ENCODE data around the gene TRIM14.
"Not testable (repeated sequence)": the region's sequence is repeated elsewhere in the genome, so short reads cannot be mapped to it uniquely, and the experiment has no call there.

TRIM14 gene

DNA sequence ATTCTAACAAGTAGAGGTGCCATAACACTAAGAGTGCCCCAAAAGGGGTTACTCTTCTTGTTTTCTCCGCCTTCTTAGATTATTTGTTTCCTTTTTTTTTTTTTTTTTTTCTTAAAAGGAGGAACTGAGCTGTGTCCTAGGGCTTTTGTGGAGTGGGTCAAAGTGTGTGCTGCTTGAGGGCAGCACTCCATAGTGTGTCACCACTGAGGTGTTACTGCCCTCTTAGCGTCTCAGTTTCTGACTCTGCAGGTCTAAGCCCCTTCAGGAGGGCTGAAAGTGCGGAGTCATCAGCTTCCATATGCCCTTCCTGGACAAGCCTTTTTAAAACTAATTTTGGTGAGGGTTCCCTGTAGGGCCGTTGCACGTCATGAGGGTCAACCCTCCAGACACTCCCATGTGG lies 75.1 kb downstream of the TRIM14 start:
- DNase-seq, result no peak

DNA sequence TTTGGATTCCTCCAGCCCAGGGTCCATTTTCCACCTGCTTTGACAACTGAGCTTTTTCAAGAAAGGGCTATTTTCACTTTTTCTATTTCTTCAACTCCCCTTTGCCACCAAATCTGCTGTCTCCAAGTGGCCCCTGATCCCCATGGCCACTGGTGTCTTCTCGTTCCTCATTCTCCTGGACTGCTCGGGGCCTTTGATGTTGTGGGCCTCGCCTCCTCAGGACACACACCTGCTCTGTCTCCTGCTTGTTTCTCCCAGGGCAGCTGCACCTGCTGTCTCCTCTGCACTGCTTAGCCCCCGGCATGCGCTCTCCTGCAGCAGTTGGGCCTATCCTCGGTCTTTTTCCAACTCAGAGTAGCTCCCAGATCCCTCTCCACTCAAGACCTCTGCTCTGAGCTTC lies 78.8 kb downstream of the TRIM14 start:
- peak; percentile 41 for DNase-seq

GRCh38 chr9:98039607-98040017 lies 79.4 kb downstream of the TRIM14 start:
- no peak for DNase-seq

- no peak for DNase-seq
Observed at GRCh38 chr9:98038958-98039357, 80.1 kb downstream of the TRIM14 start.

- no peak for DNase-seq
Observed at GRCh38 chr9:98037357-98037756, 81.7 kb downstream of the TRIM14 start.

DNA sequence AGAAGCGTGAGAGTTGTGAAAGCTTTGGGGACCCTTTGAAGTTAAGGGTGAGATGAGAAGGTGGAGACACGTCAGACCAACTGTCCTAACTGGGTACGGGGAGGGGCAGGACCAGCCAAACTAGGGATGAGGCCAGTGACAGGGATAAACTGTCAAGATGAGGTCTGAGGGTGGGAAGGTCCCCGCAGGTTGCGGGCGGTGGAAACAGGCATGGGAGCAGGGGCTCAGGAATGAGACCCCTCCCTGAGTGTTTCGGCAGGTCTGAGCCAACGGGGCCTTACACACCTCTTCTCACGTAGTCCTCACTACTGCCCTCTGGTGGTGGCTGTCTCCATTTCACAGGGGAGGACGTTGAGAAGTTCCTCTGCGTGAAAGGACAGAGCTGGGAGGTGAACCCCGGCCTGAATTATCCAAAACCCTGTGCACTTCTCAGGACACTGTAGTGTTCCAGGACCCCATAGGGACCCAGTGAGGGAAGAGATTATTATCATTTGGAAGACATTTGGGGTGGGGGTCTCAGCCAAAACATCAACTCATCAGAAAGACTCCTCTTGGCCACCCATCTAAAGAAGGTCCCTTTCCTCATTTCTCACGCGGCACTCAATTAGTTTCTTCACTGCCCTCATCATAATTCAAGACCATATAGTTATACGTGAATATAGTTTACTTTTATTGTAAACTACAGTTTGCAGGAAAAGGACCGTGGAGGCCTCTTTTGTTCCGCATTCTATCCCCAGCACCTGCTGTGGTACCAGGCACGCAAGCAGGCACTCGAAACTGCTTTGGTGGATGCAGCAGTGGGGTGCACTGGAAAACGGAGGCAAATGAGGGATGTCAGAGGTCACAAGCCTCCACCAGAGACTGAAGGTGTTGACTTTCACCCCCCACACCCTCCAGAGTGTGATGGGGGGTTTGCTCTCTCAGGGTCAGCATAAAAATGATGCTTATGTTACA lies 84.2 kb downstream of the TRIM14 start:
- DNase-seq, result peak; percentile 58

GRCh38 chr9:98031935-98032334 lies 87.1 kb downstream of the TRIM14 start:
- no peak for DNase-seq

- no peak for DNase-seq
Observed at GRCh38 chr9:98031169-98031568, 87.9 kb downstream of the TRIM14 start.

DNA sequence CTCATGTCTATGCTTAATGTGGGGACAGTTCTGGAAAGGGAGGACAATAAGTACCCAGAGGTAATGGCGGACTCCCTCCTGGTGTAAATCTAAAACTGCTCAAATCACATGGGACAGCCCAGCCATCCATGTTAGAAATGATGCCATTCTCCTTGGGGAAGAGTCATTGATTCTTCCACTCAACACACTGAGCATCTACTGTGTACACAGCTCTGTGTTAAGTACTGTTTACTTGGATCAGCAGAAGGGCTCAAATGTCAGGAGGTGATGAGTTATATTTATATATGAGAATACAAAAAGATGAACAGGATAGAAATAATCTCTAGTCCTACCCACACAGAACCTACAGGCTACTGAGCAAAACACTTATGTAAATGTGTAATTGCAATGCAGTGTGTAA lies 94.3 kb downstream of the TRIM14 start:
- peak; percentile 89 for DNase-seq

GRCh38 chr9:98022447-98022846 lies 96.6 kb downstream of the TRIM14 start:
- no peak for DNase-seq

DNA sequence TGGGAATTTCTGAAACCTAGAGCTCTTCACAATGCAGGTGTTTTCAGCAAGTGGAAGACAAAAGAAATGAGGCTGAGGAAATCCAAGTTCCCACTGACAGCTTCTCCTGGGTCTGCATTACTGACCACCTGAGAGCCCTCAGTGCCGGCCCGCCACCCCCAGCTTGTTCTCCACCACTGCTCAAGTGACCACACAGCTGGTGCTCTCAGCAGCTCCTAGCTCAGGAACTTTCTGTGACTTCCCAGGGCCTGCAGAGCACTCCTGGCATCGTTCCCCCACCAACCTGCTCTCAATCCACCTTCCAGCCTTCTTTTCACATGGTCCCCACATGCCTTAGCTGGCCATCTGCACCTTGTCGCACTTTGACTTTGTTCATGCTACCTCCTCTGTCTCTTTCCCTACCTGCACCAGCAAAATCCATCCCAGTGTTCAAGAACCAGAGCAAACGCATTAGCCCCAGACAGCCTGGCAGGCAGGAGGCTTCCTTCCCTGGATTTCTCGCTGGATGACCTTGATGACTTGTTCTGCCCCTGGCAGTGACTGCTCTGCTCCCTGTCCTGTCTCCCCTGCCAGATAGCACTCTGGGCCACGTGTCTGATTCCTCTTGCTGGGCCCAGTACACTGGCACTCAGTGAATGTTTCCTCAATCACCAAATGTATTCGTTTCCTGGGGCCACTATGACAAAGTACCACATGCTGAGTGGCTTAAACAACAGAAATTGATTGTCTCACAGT lies 97.5 kb downstream of the TRIM14 start:
- no peak for DNase-seq

- no peak for DNase-seq
Observed at GRCh38 chr9:98020476-98021145, 98.4 kb downstream of the TRIM14 start.

GRCh38 chr9:98019869-98020268 lies 99.2 kb downstream of the TRIM14 start:
- DNase-seq, result not testable (repeated sequence)
